Gastrocnemius medialis (tissue), 4 donors: ENCODE results near the gene PPP1CA. TPM values are rescaled to one million over a fixed set of nuclear protein-coding genes. Genes with fewer than 3 reads are reported as not detected.

ENCODE experiments used
- ATAC-seq, 2 donors: fragments of 150-250 bp; one replicate each; pipeline ENCODE4 v1.9.1; 2016
- DNase-seq, 2 donors: peaks; one replicate each; pipeline ENCODE4 v3.0.0-alpha.2; 2019
- H3K27ac ChIP-seq, 4 donors: fragments of 200-600 bp; sonication (generic); 1 replicate in 1 of 4; 2 replicates in 3 of 4; pipeline ENCODE4 v1.5.1; 2016 to 2018; ENCODE audit warnings: mild to moderate bottlenecking in 2 of 4, moderate library complexity in 1 of 4
- H3K27me3 ChIP-seq, 3 donors: fragments of 200-600 bp; sonication (generic) in 2 of 3; 1 replicate in 1 of 3; 2 replicates in 2 of 3; pipeline versions ENCODE4 v1.5.1 to v1.6.0; 2016 to 2019; ENCODE audit warnings: mild to moderate bottlenecking in 1 of 3, moderate library complexity in 1 of 3
- H3K36me3 ChIP-seq, 2 donors: fragments of 200-600 bp; sonication (generic) in 1 of 2; one replicate each; pipeline ENCODE4 v1.5.1; 2017 to 2018
- H3K4me1 ChIP-seq, 2 donors: fragments of 200-600 bp; sonication (generic) in 1 of 2; one replicate each; pipeline ENCODE4 v1.5.1; 2016 to 2017; ENCODE audit warnings: mild to moderate bottlenecking in 2 of 2
- H3K4me3 ChIP-seq, 4 donors: fragments of 200-600 bp; sonication (generic) in 3 of 4; 1 replicate in 1 of 4; 2 replicates in 3 of 4; pipeline ENCODE4 v1.5.1; 2016 to 2019; ENCODE audit warnings: mild to moderate bottlenecking in 2 of 4
- H3K9me3 ChIP-seq, 3 donors: fragments of 200-600 bp; sonication (generic) in 2 of 3; 1 replicate in 1 of 3; 2 replicates in 2 of 3; pipeline ENCODE4 v1.5.1; 2016 to 2019
- CTCF ChIP-seq, 5 experiments: fragments of 450-650 bp in 3 of 5; fragments of 200-600 bp in 2 of 5; sonication (generic) in 2 of 5; IDR thresholded peaks in 4 of 5; conservative IDR thresholded peaks in 1 of 5; 1 replicate in 4 of 5; 2 replicates in 1 of 5; pipeline ENCODE4 v1.5.1; 2016 to 2019; ENCODE audit warnings: antibody characterized with exemption in 5 of 5, mild to moderate bottlenecking in 3 of 5, moderate library complexity in 3 of 5
- POLR2A ChIP-seq, 2 donors: fragments of 450-650 bp; IDR thresholded peaks; one replicate each; pipeline ENCODE4 v1.6.1; 2017; ENCODE audit warnings: antibody characterized with exemption in 2 of 2, mild to moderate bottlenecking in 2 of 2, moderate library complexity in 2 of 2
- in situ Hi-C, 4 donors: fragments of 200-750 bp; cut with MboI; loops; one replicate each; pipeline versions ENCODE4 v1.15.0 to v1.8.0; 2017; ENCODE audit warnings: low sequenced_read_pairs in 4 of 4
- intact Hi-C: fragments of 100-400 bp; cut with DNase I; formaldehyde crosslinking; loops from one replicate; pipeline ENCODE4 v1.15.1; 2023; ENCODE audit warnings: low total_unique reads
- total RNA-seq, 4 donors: library from RNA; depleted of rRNA; stranded (reverse); fragments of >200 nt; gene quantifications; one replicate each; pipeline versions ENCODE4 v1.1.0 to v1.2.3, GENCODE V29; 2016

The PPP1CA gene
- total RNA-seq, 4 donors from 2014 or later, result 78.4 to 193 (median 124) TPM

- Histone ChIP-seq H3K27ac (no peak overlapping the region), H3K9me3 (no peaks in the 10 kb centered on the region), H3K36me3 (peaks cover 0 to 56% of the 10 kb centered on the region in 2 donors), H3K4me3 (no peak overlapping the region), H3K4me1 (peaks cover 6 to 17% of the 10 kb centered on the region in 2 donors), H3K27me3 (no peaks in the 10 kb centered on the region)
- no peak for DNase-seq
- intact Hi-C loops, result no loop called here
- TF ChIP-seq POLR2A (IDR thresholded peaks at IDR 0.05) (no peak), CTCF (IDR thresholded peaks at IDR 0.05 in 4 of 5, conservative IDR thresholded peaks at IDR 0.05 in 1 of 5) (no peak)
- ATAC-seq, result no peak
- in situ Hi-C loops, result no loop called here
Measured at GRCh38 chr11:67434395-67434881, 32.8 kb upstream of the PPP1CA start.

- H3K4me3 ChIP-seq, result no peak overlapping the region
- H3K9me3 ChIP-seq, result no peaks in the 10 kb centered on the region
- intact Hi-C loops (no loop called here), in situ Hi-C loops (no loop called here)
- H3K27me3 ChIP-seq, result no peaks in the 10 kb centered on the region
- no peak for DNase-seq
- no peak for ATAC-seq
- peaks cover 10 to 24% of the 10 kb centered on the region in 2 donors for H3K4me1 ChIP-seq
- no peak overlapping the region for H3K27ac ChIP-seq
- TF ChIP-seq CTCF (IDR thresholded peaks at IDR 0.05 in 4 of 5, conservative IDR thresholded peaks at IDR 0.05 in 1 of 5) (no peak), POLR2A (IDR thresholded peaks at IDR 0.05) (no peak)
- H3K36me3 ChIP-seq, result peaks cover 0 to 56% of the 10 kb centered on the region in 2 donors
Measured at GRCh38 chr11:67433536-67434394, 32.1 kb upstream of the PPP1CA start.

- intact Hi-C loops, result no loop called here
- H3K4me1 ChIP-seq, result peaks cover 10 to 25% of the 10 kb centered on the region in 2 donors
- DNase-seq (no peak), ATAC-seq (no peak)
- H3K27ac ChIP-seq, result no peak overlapping the region
- TF ChIP-seq CTCF (IDR thresholded peaks at IDR 0.05 in 4 of 5, conservative IDR thresholded peaks at IDR 0.05 in 1 of 5), result no peak
- no peak for TF ChIP-seq POLR2A (IDR thresholded peaks at IDR 0.05)
- in situ Hi-C loops, result no loop called here
- no peaks in the 10 kb centered on the region for H3K9me3 ChIP-seq
- peaks cover 0 to 56% of the 10 kb centered on the region in 2 donors for H3K36me3 ChIP-seq
- H3K27me3 ChIP-seq, result no peaks in the 10 kb centered on the region
- no peak overlapping the region for H3K4me3 ChIP-seq
Measured at GRCh38 chr11:67432655-67433349, 31.1 kb upstream of the PPP1CA start.

- Histone ChIP-seq H3K4me3 (no peak overlapping the region), H3K27me3 (no peaks in the 10 kb centered on the region), H3K36me3 (peaks cover 0 to 56% of the 10 kb centered on the region in 2 donors), H3K9me3 (no peaks in the 10 kb centered on the region), H3K4me1 (peaks cover 16 to 32% of the 10 kb centered on the region in 2 donors), H3K27ac (no peak overlapping the region)
- intact Hi-C loops, result no loop called here
- no peak for DNase-seq
- TF ChIP-seq CTCF (IDR thresholded peaks at IDR 0.05 in 4 of 5, conservative IDR thresholded peaks at IDR 0.05 in 1 of 5) (no peak), POLR2A (IDR thresholded peaks at IDR 0.05) (no peak)
- in situ Hi-C loops, result no loop called here
- ATAC-seq, result no peak
Measured at GRCh38 chr11:67431346-67432249, 29.9 kb upstream of the PPP1CA start.
